Stomach smooth muscle (tissue), 2 donors: ENCODE data around the gene DIAPH2.

ENCODE experiments used
- H3K27ac ChIP-seq: one replicate; pipeline ENCODE4 v1.7.0; 2013; ENCODE audit warnings: mild to moderate bottlenecking, low read length, inconsistent platforms
- H3K27me3 ChIP-seq, 2 donors: one replicate each; pipeline ENCODE4 v1.7.0; 2013; ENCODE audit warnings: low read length in 2 of 2; ENCODE audit not compliant: insufficient read depth in 2 of 2, control insufficient read depth in 1 of 2
- H3K36me3 ChIP-seq, 2 donors: one replicate each; pipeline ENCODE4 v1.7.0; 2013; ENCODE audit warnings: low read length in 2 of 2; ENCODE audit not compliant: control insufficient read depth in 2 of 2, insufficient read depth in 2 of 2
- H3K4me1 ChIP-seq: one replicate; pipeline ENCODE4 v1.7.0; 2013; ENCODE audit warnings: low read length; ENCODE audit not compliant: control insufficient read depth, insufficient read depth
- H3K4me3 ChIP-seq, 2 donors: one replicate each; pipeline ENCODE4 v1.7.0; 2013; ENCODE audit warnings: low read length in 2 of 2
- H3K9ac ChIP-seq, 2 donors: one replicate each; pipeline ENCODE4 v1.7.0; 2013; ENCODE audit warnings: low read length in 2 of 2, mild to moderate bottlenecking in 1 of 2
- H3K9me3 ChIP-seq, 2 donors: one replicate each; pipeline ENCODE4 v1.7.0; 2013; ENCODE audit warnings: low read length in 2 of 2; ENCODE audit not compliant: control insufficient read depth in 2 of 2
- donor health status: healthy.
- donor health status: Pancreatic carcinoma.

Gene DIAPH2

GRCh38 chrX:97158269-97158668, 473.6 kb downstream of the DIAPH2 start:
- H3K27me3 ChIP-seq = no peaks in the 10 kb centered on the region
- H3K9ac ChIP-seq = no peak overlapping the region
- H3K4me1 ChIP-seq = no peaks in the 10 kb centered on the region
- no peak overlapping the region for H3K4me3 ChIP-seq
- no peak overlapping the region for H3K27ac ChIP-seq
- H3K9me3 ChIP-seq = no peaks in the 10 kb centered on the region
- no peaks in the 10 kb centered on the region for H3K36me3 ChIP-seq

- Histone ChIP-seq H3K4me3 (no peak overlapping the region), H3K9ac (no peak overlapping the region), H3K27me3 (no peaks in the 10 kb centered on the region), H3K27ac (no peak overlapping the region), H3K4me1 (no peaks in the 10 kb centered on the region), H3K9me3 (no peaks in the 10 kb centered on the region), H3K36me3 (no peaks in the 10 kb centered on the region)
These were observed 475.5 kb downstream of the DIAPH2 start for GRCh38 chrX:97159916-97160800.

GRCh38 chrX:97167333-97167732, 482.7 kb downstream of the DIAPH2 start:
- Histone ChIP-seq H3K27ac (no peak overlapping the region), H3K9ac (no peak overlapping the region), H3K4me1 (no peaks in the 10 kb centered on the region), H3K36me3 (no peaks in the 10 kb centered on the region), H3K27me3 (no peaks in the 10 kb centered on the region), H3K4me3 (no peak overlapping the region), H3K9me3 (no peaks in the 10 kb centered on the region)

GRCh38 chrX:97168646-97169045, 484.0 kb downstream of the DIAPH2 start:
- H3K9me3 ChIP-seq = no peaks in the 10 kb centered on the region
- H3K27ac ChIP-seq = no peak overlapping the region
- H3K36me3 ChIP-seq = no peaks in the 10 kb centered on the region
- H3K4me1 ChIP-seq = no peaks in the 10 kb centered on the region
- no peaks in the 10 kb centered on the region for H3K27me3 ChIP-seq
- no peak overlapping the region for H3K9ac ChIP-seq
- no peak overlapping the region for H3K4me3 ChIP-seq

- no peaks in the 10 kb centered on the region for H3K9me3 ChIP-seq
These were observed 490.5 kb downstream of the DIAPH2 start for GRCh38 chrX:97175147-97175546.

GRCh38 chrX:97189668-97190067, 505.0 kb downstream of the DIAPH2 start:
- H3K9me3 ChIP-seq = no peaks in the 10 kb centered on the region
- H3K4me3 ChIP-seq = no peak overlapping the region
- H3K4me1 ChIP-seq = no peaks in the 10 kb centered on the region
- H3K9ac ChIP-seq = no peak overlapping the region
- H3K27ac ChIP-seq = no peak overlapping the region
- H3K36me3 ChIP-seq = no peaks in the 10 kb centered on the region
- no peaks in the 10 kb centered on the region for H3K27me3 ChIP-seq

More at GRCh38 chrX:97175147-97175546, 490.5 kb downstream of the DIAPH2 start:
- Histone ChIP-seq H3K27ac (no peak overlapping the region), H3K27me3 (no peaks in the 10 kb centered on the region), H3K9ac (no peak overlapping the region), H3K4me3 (no peak overlapping the region), H3K36me3 (no peaks in the 10 kb centered on the region), H3K4me1 (no peaks in the 10 kb centered on the region)

- no peaks in the 10 kb centered on the region for H3K36me3 ChIP-seq
- no peaks in the 10 kb centered on the region for H3K9me3 ChIP-seq
- no peak overlapping the region for H3K27ac ChIP-seq
- no peaks in the 10 kb centered on the region for H3K27me3 ChIP-seq
- no peak overlapping the region for H3K4me3 ChIP-seq
- H3K9ac ChIP-seq = no peak overlapping the region
- no peaks in the 10 kb centered on the region for H3K4me1 ChIP-seq
These were observed 514.9 kb downstream of the DIAPH2 start for GRCh38 chrX:97199501-97199900.

GRCh38 chrX:97200454-97200853, 515.8 kb downstream of the DIAPH2 start:
- no peaks in the 10 kb centered on the region for H3K27me3 ChIP-seq
- H3K4me1 ChIP-seq = no peaks in the 10 kb centered on the region
- H3K9ac ChIP-seq = no peak overlapping the region
- H3K9me3 ChIP-seq = no peaks in the 10 kb centered on the region
- H3K4me3 ChIP-seq = no peak overlapping the region
- H3K36me3 ChIP-seq = no peaks in the 10 kb centered on the region
- no peak overlapping the region for H3K27ac ChIP-seq

GRCh38 chrX:97210501-97210900, 525.9 kb downstream of the DIAPH2 start:
- no peaks in the 10 kb centered on the region for H3K27me3 ChIP-seq
- no peaks in the 10 kb centered on the region for H3K36me3 ChIP-seq
- H3K9ac ChIP-seq = no peak overlapping the region
- no peaks in the 10 kb centered on the region for H3K4me1 ChIP-seq
- no peaks in the 10 kb centered on the region for H3K9me3 ChIP-seq
- no peak overlapping the region for H3K27ac ChIP-seq
- H3K4me3 ChIP-seq = no peak overlapping the region

GRCh38 chrX:97211070-97211469, 526.4 kb downstream of the DIAPH2 start:
- H3K9me3 ChIP-seq = no peaks in the 10 kb centered on the region
- H3K27ac ChIP-seq = no peak overlapping the region

GRCh38 chrX:97215186-97215585, 530.5 kb downstream of the DIAPH2 start:
- no peak overlapping the region for H3K4me3 ChIP-seq
- H3K9ac ChIP-seq = no peak overlapping the region
- H3K4me1 ChIP-seq = no peaks in the 10 kb centered on the region
- no peaks in the 10 kb centered on the region for H3K9me3 ChIP-seq
- H3K36me3 ChIP-seq = no peaks in the 10 kb centered on the region
- no peaks in the 10 kb centered on the region for H3K27me3 ChIP-seq
- no peak overlapping the region for H3K27ac ChIP-seq

More at GRCh38 chrX:97211070-97211469, 526.4 kb downstream of the DIAPH2 start:
- H3K9ac ChIP-seq = no peak overlapping the region
- H3K36me3 ChIP-seq = no peaks in the 10 kb centered on the region
- H3K4me1 ChIP-seq = no peaks in the 10 kb centered on the region
- no peak overlapping the region for H3K4me3 ChIP-seq
- no peaks in the 10 kb centered on the region for H3K27me3 ChIP-seq
